OCI-LY3 (cell line): Measurements from ENCODE around the gene MEX3D.

Source experiments
- EZH2phosphoT487 ChIP-seq: fragments of 200-600 bp; shearing (Covaris generic); IDR thresholded peaks from 2 replicates; pipeline ENCODE4 v1.6.1; 2018; ENCODE audit warnings: antibody characterized with exemption, mixed run types, low read depth
- TF ChIP-seq, protein P1 (sequence below): fragments of 200-600, 300-600 bp; sonication (generic); IDR thresholded peaks from 2 replicates; pipeline ENCODE4 v1.5.1; 2014; ENCODE audit warnings: antibody characterized with exemption, low read length, low read depth

- TF ChIP-seq, protein P1, sequence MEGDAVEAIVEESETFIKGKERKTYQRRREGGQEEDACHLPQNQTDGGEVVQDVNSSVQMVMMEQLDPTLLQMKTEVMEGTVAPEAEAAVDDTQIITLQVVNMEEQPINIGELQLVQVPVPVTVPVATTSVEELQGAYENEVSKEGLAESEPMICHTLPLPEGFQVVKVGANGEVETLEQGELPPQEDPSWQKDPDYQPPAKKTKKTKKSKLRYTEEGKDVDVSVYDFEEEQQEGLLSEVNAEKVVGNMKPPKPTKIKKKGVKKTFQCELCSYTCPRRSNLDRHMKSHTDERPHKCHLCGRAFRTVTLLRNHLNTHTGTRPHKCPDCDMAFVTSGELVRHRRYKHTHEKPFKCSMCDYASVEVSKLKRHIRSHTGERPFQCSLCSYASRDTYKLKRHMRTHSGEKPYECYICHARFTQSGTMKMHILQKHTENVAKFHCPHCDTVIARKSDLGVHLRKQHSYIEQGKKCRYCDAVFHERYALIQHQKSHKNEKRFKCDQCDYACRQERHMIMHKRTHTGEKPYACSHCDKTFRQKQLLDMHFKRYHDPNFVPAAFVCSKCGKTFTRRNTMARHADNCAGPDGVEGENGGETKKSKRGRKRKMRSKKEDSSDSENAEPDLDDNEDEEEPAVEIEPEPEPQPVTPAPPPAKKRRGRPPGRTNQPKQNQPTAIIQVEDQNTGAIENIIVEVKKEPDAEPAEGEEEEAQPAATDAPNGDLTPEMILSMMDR: no peak
- TF ChIP-seq EZH2phosphoT487: no peak
Measured at GRCh38 chr19:1523412-1524286, 44.5 kb downstream of the MEX3D start, which contains the start of gene PLK5.
